Astrocyte of the hippocampus (primary cell): ENCODE results near the gene OR51Q1.

ENCODE experiments used
- DNase-seq: peaks from one replicate; pipeline ENCODE4 v3.0.0; 2011; ENCODE audit warnings: low read depth, low spot score

The OR51Q1 gene

DNA sequence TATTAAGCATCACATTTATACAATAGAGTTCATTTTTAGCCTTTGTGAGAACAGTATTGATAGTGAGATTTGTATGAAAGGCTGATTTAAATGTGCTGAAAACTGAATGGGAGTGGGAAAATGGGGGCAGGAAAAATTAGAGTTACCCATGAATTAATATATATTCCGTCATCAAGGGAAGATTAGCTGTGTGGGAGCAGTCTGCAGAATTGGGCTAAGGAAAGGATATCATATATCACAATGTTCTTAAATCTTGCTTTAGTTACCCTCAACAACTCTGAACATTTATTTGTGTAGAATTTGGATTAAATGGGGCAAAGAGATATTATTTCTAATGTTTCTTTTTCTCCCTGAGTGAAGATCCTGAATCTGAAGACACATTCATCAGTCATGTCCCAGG is at the start of gene OR51Q1:
TSS of gene OR51Q1 (plus strand) at position 301 of the 400 bp plus-strand sequence. CDS start at position 391, 90 bp downstream.
- DNase-seq, result no peak

DNA sequence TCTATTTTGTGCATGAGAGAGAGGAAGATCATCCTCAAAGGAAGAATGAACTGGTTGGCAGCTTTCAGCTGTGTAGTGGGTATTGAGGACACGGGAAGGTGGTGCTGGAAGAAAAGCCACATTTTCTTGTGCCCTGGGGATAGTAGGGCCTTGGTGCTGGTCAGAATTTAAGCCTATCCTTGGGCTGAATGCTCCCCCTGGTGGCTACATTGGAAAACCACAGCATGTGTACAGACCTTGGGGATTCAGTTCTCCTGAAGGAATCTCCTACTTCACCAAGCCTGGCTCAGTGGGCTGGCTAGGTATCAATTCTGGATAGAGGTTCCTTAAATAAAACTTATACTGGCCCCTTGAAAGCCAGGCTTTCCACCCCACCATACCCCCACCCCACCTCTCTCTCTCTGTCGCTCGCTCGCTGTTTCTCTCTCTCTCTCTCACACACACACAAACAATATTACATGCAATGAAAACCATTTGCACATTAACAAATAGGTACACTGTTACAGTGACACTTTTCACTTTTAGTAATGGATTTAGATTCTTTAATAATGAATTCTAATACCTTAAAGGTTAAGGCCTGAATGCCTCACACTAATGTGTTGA is 41.1 kb upstream of the OR51Q1 start:
- DNase-seq, result peak; percentile 75

GRCh38 chr11:5383576-5383975 is 38.3 kb upstream of the OR51Q1 start, which contains the start of gene OR51M1:
TSS of gene OR51M1 (plus strand) at chr11:5383812. CDS start at chr11:5389399, 5,587 bp downstream.
- DNase-seq, result no peak

DNA sequence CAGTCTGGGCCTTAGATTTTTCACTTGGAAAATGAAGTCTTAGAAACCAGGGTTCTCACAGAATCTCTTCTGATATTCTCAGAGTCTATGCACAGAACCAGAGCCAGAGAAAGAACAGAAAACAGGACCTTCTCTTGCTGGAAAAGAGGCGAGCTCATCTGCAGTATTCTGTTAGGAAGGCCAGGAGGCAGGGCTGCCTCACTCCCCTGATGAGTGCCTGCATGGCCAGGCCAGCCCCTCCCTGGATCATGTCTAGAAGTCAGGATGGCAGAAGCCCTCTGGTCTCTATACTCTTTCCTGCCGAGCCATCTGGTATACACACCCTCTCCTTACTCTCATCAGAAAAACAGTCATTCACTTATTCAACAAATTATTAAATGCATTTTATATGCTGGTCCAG is 37.6 kb upstream of the OR51Q1 start:
- no peak for DNase-seq

DNA sequence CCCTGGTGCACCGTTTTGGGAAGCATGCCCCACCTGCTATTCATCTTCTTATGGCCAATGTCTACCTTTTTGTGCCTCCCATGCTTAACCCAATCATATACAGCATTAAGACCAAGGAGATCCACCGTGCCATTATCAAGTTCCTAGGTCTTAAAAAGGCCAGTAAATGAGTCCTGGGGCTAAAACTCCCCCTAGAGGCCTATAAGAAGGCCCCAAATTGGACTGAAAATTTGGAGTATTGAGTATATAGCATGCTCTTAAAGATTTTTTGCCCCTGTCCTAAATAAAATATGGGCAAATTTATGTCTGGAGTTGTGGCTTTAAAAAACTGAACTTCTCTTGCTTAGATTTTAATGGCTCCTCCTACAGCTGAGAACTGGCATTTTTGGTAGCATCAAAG is 31.7 kb upstream of the OR51Q1 start:
- no peak for DNase-seq

DNA sequence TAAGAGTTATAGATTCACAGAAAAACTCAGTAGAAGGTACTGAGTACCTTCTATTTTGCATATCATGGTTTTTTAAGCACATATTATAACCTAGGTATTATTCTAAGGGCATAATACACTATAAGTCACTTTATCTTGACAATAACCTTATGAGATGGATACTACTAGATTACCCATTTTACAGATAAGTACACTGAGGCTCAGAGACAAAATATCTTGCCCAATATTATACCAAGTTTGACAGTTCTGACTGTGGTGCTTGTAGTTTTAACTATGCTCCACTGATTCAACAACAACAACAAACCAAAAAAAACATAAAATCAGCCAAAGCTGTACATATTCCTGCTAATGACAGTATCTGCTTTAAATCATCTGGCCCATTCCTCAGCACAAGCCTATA is 27.8 kb upstream of the OR51Q1 start:
- DNase-seq, result no peak

GRCh38 chr11:5398936-5399335 is 23.0 kb upstream of the OR51Q1 start:
- no peak for DNase-seq

DNA sequence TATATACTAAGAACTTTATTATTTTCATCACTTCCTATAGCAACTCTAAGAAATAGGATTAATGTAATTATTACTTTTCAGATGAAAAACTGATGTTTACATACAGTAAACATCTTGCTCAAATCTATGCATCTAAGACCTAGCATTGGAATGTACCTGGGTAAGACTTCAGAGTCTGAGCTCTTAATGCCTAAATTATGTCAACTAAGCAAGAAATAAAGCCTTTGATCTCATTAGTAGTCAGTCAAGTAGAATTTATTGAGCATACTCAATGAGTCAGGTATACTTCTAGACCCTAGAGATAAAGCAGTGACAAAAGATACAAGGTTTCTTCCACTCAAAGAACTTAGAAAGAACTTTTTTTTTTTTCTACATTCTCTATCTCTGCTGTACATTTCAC is 16.7 kb upstream of the OR51Q1 start:
- no peak for DNase-seq

DNA sequence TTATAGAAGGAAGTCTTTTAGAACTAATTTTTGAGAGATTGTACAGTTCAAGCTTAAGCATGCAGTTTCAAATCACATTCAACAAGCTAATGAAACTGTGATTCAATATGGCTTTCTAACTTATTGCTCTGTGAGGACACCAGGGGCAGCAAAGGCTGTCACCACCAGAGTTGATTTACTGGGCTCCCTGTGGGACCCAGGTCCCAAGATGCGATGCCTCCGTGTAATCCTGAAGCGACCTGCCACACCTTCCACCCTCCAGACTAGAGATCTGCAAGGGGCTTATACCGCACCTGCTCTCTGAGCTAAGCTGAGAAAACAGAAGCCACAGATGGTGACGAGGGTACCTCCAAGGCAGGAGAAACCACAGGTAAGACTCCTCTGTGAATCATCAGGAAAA is 918 bp upstream of the OR51Q1 start:
- no peak for DNase-seq

- DNase-seq, result no peak
Observed at GRCh38 chr11:5423131-5423530, 1.2 kb downstream of the OR51Q1 start.

GRCh38 chr11:5441414-5441813 is 19.5 kb downstream of the OR51Q1 start, which contains the start of gene OR51I1:
TSS of gene OR51I1 (minus strand) at chr11:5441514. CDS start at chr11:5441514, 0 bp downstream.
- DNase-seq, result no peak

DNA sequence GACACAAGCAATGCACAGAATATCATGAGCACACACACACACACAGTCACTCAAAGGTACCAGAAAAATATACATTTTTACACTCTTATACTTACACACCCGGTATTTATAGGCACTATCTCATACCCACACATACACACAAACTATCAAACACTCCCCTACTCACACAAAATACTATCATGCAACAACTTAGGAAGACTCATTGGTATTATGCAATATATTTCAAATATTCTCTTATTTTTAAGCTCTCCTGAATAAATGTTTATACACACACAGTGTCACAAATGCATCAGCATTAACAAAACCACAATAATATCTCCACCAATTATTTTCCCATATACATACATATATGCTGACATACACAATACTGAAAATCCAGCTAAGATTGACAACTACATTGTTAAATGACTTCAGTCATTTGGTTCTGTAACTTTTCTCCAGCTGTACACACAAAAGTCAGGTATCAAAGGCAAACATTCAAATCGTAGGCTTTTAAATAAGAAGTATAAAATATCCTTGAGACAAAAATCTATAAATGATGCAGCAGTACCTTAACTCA is 22.0 kb downstream of the OR51Q1 start:
- no peak for DNase-seq

DNA sequence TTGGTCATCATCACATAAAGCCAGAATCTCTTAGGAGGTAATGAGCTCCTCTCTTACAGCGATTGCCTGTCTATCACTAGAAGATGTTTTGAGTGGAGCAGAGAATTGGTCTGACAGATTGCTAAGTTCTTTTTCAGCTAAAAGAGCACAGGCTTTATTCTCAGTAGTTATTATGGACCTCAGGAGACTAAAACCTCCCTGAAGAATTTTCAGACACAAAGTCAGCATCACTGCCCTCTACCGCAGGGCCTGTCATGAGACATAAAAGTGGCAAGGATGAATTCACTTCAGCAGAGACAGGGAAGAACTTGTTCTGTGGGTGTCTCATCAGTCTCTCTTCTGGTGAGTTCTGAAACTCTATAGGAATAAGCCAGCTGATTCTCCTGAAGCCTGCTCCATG is 27.1 kb downstream of the OR51Q1 start, which contains the start of gene OR51I2:
TSS of gene OR51I2 (plus strand) at position 301 of the 400 bp plus-strand sequence. CDS start 4,166 bp downstream, outside the sequence.
- no peak for DNase-seq

GRCh38 chr11:5449432-5449831 is 27.5 kb downstream of the OR51Q1 start:
- no peak for DNase-seq

- DNase-seq, result no peak
Observed at GRCh38 chr11:5460983-5461621, 39.2 kb downstream of the OR51Q1 start.

DNA sequence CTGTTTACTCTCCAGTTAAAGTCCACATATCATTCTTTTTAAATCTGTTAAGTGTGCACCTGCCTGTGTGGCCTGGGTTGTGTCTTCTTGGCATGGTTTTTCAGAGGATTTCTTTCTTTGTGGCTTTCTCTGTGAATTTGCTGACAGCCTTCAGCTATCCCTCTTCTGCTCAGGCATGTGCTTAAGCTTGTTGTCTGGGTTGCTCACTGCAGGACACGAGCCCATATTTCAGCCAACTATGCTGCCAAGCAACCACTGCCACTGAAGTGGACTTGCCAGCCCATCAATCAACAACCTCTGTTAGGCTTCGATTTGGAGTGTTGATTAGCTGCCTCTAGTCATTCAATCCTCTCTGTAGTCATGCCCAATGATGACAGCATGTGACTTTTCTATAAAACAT is 45.6 kb downstream of the OR51Q1 start:
- no peak for DNase-seq
